ENCODE measurements around the gene CAMTA1. TPM values are rescaled to one million over a fixed set of nuclear protein-coding genes. Genes with fewer than 3 reads are reported as not detected.

Gene CAMTA1
- total and polyA plus RNA-seq, 3 experiments from 2014 or later = 60.2 to 79.0 (median 61.7) TPM

DNA sequence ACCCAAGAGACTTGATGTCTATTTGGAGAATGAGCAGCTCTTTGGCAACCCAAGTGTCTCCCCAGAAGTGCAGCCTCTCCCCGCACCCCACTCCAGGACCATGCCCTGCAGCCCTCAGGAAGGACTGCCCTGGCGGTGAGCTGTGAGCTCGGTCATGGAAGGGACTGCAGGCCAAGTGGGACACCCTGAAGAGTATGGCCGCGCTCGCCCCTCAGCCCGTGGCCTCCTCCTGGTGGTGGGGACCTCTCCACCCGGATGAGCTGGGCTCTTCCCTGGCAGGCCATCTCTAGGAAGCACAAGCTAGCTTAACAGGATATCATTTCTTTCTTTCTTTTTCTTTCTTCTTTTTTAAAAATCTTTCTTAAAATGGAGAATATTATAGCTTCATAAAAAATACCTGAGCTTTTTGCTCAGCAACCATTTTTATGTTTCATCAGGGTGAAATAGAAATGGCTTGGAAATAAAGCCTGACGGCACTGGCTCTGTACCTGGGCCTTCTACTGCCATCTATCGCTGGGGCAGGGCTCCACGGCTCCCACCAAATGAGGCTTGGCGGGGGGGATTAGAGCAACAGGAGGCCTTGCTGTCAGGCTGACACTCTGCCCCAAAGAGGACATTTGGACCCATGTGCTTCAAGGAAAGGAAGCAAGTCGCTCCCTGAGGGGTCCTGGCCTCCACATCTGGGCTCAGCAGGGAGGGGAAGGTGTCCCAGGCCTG, 689.7 kb downstream of the CAMTA1 start:
- Mint-ChIP-seq H3K36me3 (no peaks in the 10 kb centered on the region), H3K9me3 (no peaks in the 10 kb centered on the region), H3K27ac (no peak overlapping the region), H3K27me3 (peaks cover 4 to 5% of the 10 kb centered on the region in 2 donors), H3K4me3 (no peak overlapping the region), H3K4me1 (no peaks in the 10 kb centered on the region)
- H3K4me1 ChIP-seq (ENCODE audit: insufficient read depth, low read length) = no peaks in the 10 kb centered on the region
- no peak for DNase-seq
- ChIA-PET POLR2A (no interaction called here), CTCF (no interaction called here)
- no peaks in the 10 kb centered on the region for H3K9me3 ChIP-seq (ENCODE audit: low read length)
- H3K27me3 ChIP-seq (ENCODE audit: insufficient read depth, low read length, poor library complexity, severe bottlenecking) = no peaks in the 10 kb centered on the region
- H3K4me3 ChIP-seq (ENCODE audit: low read length) = no peak overlapping the region
- no peaks in the 10 kb centered on the region for H3K36me3 ChIP-seq (ENCODE audit: insufficient read depth, low read length)
- no peak overlapping the region for H3K27ac ChIP-seq (ENCODE audit: low read depth, low read length)

DNA sequence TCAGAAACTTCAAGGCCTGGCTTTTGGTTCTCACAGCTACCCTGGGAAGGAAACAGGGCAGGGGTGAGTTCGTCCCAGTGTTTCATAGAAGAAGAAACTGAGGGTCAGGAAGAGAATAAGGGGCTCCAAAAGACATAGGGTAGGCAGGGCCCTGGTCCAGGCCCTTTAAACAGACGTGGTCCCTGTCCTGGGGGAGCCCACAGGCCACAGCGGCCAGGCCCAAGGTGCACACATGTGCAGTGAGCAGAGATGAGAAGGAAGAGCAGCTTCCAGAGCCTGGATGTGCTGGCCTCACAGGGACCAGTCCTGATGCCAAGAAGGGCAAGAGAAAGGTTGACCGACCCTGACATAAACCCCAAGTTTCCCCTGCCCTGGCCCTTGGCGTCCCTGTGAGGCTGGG, 690.4 kb downstream of the CAMTA1 start:
- H3K4me3 ChIP-seq (ENCODE audit: low read length) = no peak overlapping the region
- POLR2A ChIA-PET = no interaction called here

DNA sequence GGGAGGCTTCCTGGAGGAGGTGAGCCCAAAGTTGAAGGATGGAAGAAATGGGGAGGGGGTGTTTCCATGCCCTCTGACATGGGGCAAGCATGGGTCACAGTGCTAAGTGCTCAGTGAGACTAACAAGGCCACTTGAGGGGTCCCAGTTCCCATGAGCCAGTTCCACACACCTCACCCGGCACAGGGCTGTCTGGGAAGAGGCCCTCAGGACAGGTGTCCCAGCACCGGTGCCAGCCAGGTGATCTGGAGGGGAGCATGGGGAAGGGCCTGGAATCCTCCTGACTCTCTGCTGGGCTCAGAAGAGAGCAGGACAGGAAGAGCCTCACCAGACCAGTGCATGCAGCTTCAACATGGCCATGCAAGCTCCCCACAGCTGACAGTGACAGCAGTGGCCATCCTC, 691.1 kb downstream of the CAMTA1 start:
- H3K27ac ChIP-seq (ENCODE audit: low read depth, low read length) = no peak overlapping the region
- Mint-ChIP-seq H3K27ac (no peak overlapping the region), H3K9me3 (no peaks in the 10 kb centered on the region), H3K27me3 (no peaks in the 10 kb centered on the region), H3K36me3 (no peaks in the 10 kb centered on the region), H3K4me3 (no peak overlapping the region), H3K4me1 (no peaks in the 10 kb centered on the region)
- no peaks in the 10 kb centered on the region for H3K9me3 ChIP-seq (ENCODE audit: low read length)
- no peaks in the 10 kb centered on the region for H3K27me3 ChIP-seq (ENCODE audit: insufficient read depth, low read length, poor library complexity, severe bottlenecking)
- H3K36me3 ChIP-seq (ENCODE audit: insufficient read depth, low read length) = no peaks in the 10 kb centered on the region
- CTCF ChIA-PET = no interaction called here
- no peak for DNase-seq
- POLR2A ChIA-PET = no interaction called here
- H3K4me3 ChIP-seq (ENCODE audit: low read length) = no peak overlapping the region
- H3K4me1 ChIP-seq (ENCODE audit: insufficient read depth, low read length) = no peaks in the 10 kb centered on the region

More for the DNA sequence above, 690.4 kb downstream of the CAMTA1 start:
- no peaks in the 10 kb centered on the region for H3K36me3 ChIP-seq (ENCODE audit: insufficient read depth, low read length)
- H3K4me1 Mint-ChIP-seq = no peaks in the 10 kb centered on the region
- peaks cover 0 to 3% of the 10 kb centered on the region in 2 donors for H3K27me3 Mint-ChIP-seq
- H3K4me1 ChIP-seq (ENCODE audit: insufficient read depth, low read length) = no peaks in the 10 kb centered on the region
- CTCF ChIA-PET = no interaction called here
- H3K27ac Mint-ChIP-seq = no peak overlapping the region
- no peak overlapping the region for H3K4me3 Mint-ChIP-seq
- DNase-seq = no peak
- H3K36me3 Mint-ChIP-seq = no peaks in the 10 kb centered on the region
- no peaks in the 10 kb centered on the region for H3K27me3 ChIP-seq (ENCODE audit: insufficient read depth, low read length, poor library complexity, severe bottlenecking)
- H3K9me3 Mint-ChIP-seq = no peaks in the 10 kb centered on the region
- H3K9me3 ChIP-seq (ENCODE audit: low read length) = no peaks in the 10 kb centered on the region
- H3K27ac ChIP-seq (ENCODE audit: low read depth, low read length) = no peak overlapping the region

DNA sequence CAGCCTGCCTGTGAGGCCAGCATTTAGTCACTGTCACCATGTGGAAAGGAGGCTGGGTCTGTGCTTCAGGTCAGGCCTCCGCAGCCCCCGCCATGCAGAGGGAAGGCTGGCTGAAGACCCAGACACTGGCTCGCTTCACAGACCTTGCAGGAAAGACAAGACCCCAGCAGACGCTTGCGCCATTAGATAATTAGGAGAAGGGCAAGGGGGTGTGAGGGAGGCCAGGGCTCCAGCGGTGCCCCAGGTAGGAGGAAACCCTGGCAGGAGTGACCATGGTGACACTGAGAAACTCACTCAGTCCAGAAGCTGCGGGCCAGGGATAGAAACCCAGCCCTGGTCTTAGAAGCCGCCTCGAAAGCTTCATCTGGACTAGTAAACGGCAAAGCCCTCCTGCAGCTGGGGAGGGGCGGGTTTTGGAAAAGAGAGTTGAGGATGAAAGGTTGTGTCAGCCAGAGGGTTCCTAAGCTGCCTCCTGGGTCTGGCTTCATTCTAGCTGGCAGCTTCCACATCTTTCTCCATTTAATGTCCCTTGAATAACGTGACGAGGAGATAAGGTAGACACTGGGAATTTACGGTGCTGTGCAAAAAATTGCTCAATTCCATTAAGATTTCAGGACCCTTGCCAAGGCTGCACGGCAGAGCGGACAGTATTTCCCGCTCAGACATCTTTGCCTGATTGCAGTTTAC, 691.8 kb downstream of the CAMTA1 start:
- DNase-seq = no peak
- CTCF ChIA-PET = no interaction called here

DNA sequence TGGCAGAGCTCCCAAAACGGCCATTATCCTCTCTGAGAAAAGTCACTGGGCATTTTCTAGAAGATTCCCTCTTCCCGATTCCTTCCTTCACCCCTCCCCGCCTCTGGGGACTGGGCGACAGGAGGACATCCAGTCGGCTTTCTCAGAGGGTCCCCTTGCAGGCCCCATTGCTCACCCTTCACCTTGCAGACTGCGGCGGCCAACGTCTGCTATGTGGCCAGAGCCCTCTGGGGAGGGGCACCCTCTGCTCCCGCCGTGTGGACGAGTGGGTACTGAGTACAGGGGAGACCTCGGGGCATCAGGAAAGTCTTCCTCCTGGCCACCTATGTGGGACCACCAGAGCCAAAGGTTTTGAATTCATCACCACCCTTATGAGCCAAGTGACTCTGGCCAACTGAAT, 692.3 kb downstream of the CAMTA1 start:
- Mint-ChIP-seq H3K4me3 (no peak overlapping the region), H3K4me1 (no peaks in the 10 kb centered on the region), H3K27ac (no peak overlapping the region), H3K27me3 (no peaks in the 10 kb centered on the region), H3K9me3 (no peaks in the 10 kb centered on the region), H3K36me3 (no peaks in the 10 kb centered on the region)
- Histone ChIP-seq H3K4me3 (ENCODE audit: low read length) (no peak overlapping the region), H3K27ac (ENCODE audit: low read depth, low read length) (no peak overlapping the region), H3K36me3 (ENCODE audit: insufficient read depth, low read length) (no peaks in the 10 kb centered on the region), H3K27me3 (ENCODE audit: insufficient read depth, low read length, poor library complexity, severe bottlenecking) (no peaks in the 10 kb centered on the region), H3K9me3 (ENCODE audit: low read length) (no peaks in the 10 kb centered on the region), H3K4me1 (ENCODE audit: insufficient read depth, low read length) (no peaks in the 10 kb centered on the region)
- POLR2A ChIA-PET = no interaction called here
- CTCF ChIA-PET = no interaction called here
- DNase-seq = no peak

More for the DNA sequence above, 691.8 kb downstream of the CAMTA1 start:
- Histone ChIP-seq H3K27me3 (ENCODE audit: insufficient read depth, low read length, poor library complexity, severe bottlenecking) (no peaks in the 10 kb centered on the region), H3K9me3 (ENCODE audit: low read length) (no peaks in the 10 kb centered on the region), H3K4me1 (ENCODE audit: insufficient read depth, low read length) (no peaks in the 10 kb centered on the region), H3K27ac (ENCODE audit: low read depth, low read length) (no peak overlapping the region), H3K4me3 (ENCODE audit: low read length) (no peak overlapping the region), H3K36me3 (ENCODE audit: insufficient read depth, low read length) (no peaks in the 10 kb centered on the region)
- Mint-ChIP-seq H3K27ac (no peak overlapping the region), H3K4me1 (no peaks in the 10 kb centered on the region), H3K27me3 (no peaks in the 10 kb centered on the region), H3K36me3 (no peaks in the 10 kb centered on the region), H3K4me3 (no peak overlapping the region), H3K9me3 (no peaks in the 10 kb centered on the region)
- POLR2A ChIA-PET = no interaction called here

DNA sequence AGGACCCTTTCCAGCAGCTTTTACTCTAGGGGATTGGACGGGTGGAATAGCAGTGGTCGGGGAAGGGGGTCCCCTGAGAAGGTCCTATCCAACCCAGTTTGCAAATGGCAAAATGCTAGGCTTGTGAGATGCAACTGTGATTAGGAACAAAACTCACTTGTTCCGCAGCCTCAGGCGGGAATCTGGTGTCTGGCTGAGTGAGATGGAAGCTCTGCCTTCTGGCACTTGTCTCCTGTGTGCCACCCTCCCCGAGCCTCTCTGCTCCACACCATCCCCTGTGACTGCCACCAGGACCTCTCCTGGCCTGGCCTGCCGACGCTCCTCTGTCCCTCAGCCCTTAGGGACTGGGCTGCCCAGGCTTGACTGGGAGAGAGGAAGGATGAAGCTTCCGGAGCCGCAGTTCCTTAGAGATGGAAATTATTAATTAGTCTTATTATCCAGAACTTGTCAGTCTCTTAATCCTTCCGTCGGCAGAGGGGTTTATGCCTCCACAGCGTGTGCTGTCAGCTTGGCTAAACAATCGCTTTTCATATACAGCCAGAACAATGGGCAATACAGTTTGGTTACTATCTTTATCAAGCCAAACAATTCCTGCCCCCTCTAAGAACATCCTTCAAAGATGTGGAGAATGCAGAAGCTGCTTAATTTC, 693.0 kb downstream of the CAMTA1 start:
- ChIA-PET CTCF (no interaction called here), POLR2A (no interaction called here)
- Mint-ChIP-seq H3K4me3 (no peak overlapping the region), H3K36me3 (no peaks in the 10 kb centered on the region), H3K27ac (no peak overlapping the region), H3K27me3 (peaks cover 1 to 5% of the 10 kb centered on the region in 2 donors), H3K9me3 (no peaks in the 10 kb centered on the region), H3K4me1 (no peaks in the 10 kb centered on the region)
- Histone ChIP-seq H3K4me1 (ENCODE audit: insufficient read depth, low read length) (no peaks in the 10 kb centered on the region), H3K4me3 (ENCODE audit: low read length) (no peak overlapping the region), H3K9me3 (ENCODE audit: low read length) (no peaks in the 10 kb centered on the region), H3K36me3 (ENCODE audit: insufficient read depth, low read length) (no peaks in the 10 kb centered on the region), H3K27ac (ENCODE audit: low read depth, low read length) (no peak overlapping the region), H3K27me3 (ENCODE audit: insufficient read depth, low read length, poor library complexity, severe bottlenecking) (no peaks in the 10 kb centered on the region)
- no peak for DNase-seq

DNA sequence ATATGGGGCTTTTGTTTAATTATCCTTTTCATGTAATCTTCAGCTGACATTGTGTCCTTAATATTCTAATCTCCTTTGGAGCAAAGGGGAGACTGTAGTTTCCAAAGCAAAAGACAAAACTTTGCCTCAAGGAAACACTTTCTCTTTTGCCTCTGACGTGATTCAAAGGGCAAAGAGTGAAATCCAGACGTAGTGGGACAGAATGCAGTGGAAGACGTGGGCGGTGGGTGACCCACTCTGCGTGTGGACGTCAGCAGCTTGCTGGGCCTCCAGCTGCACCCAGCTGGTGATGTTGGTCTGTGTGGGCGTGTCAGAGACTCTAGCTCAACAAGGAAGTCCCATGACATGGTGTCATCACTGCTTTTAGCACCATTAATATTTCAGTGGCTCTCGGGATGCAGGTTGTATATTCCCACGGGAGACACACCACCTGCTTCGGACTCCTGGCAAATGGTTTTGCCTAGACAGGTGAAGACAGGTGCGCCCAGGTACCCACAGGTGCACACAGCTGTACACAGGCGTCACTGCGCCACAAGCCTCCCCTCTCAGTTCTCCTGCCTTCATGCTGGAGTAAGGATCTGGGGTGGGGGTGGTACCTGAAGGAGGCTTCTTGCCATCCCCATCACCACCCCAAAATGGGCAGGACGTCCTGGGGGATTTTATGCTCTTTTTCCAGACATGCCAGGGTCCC, 693.7 kb downstream of the CAMTA1 start:
- no peaks in the 10 kb centered on the region for H3K27me3 ChIP-seq (ENCODE audit: insufficient read depth, low read length, poor library complexity, severe bottlenecking)
- H3K4me3 ChIP-seq (ENCODE audit: low read length) = no peak overlapping the region
- no peak overlapping the region for H3K27ac Mint-ChIP-seq
- H3K4me1 Mint-ChIP-seq = no peaks in the 10 kb centered on the region
- H3K36me3 ChIP-seq (ENCODE audit: insufficient read depth, low read length) = no peaks in the 10 kb centered on the region
- no peak overlapping the region for H3K27ac ChIP-seq (ENCODE audit: low read depth, low read length)
- no peak for DNase-seq
- H3K4me3 Mint-ChIP-seq = no peak overlapping the region
- no peaks in the 10 kb centered on the region for H3K9me3 Mint-ChIP-seq
- no peaks in the 10 kb centered on the region for H3K4me1 ChIP-seq (ENCODE audit: insufficient read depth, low read length)
- ChIA-PET CTCF (no interaction called here), POLR2A (no interaction called here)
- no peaks in the 10 kb centered on the region for H3K9me3 ChIP-seq (ENCODE audit: low read length)
- no peaks in the 10 kb centered on the region for H3K36me3 Mint-ChIP-seq
- peaks cover 1 to 5% of the 10 kb centered on the region in 2 donors for H3K27me3 Mint-ChIP-seq

DNA sequence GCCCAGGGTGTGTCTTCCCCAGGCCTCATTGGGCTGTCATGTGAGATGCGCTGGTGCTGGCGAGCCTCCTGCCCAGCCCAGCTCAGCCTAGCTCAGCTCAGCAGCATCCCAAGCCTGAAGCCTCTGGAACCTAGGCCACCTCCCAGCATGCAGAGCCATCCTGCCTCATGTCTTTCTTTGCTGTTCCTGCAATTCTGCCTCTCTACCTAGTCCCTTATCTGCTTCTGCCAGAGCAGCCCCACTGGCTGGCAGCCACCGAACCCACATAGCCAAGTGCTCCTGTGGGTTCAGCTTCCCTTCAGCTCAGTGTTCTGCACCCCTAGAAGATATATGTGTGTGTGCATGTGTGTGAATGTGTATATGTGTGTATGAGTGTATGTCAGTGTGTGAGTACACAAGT, 694.3 kb downstream of the CAMTA1 start:
- POLR2A ChIA-PET = no interaction called here
- no peaks in the 10 kb centered on the region for H3K9me3 Mint-ChIP-seq
- CTCF ChIA-PET = no interaction called here

More for the DNA sequence above, 694.3 kb downstream of the CAMTA1 start:
- Mint-ChIP-seq H3K4me3 (no peak overlapping the region), H3K27me3 (peaks cover 3 to 5% of the 10 kb centered on the region in 2 donors), H3K36me3 (no peaks in the 10 kb centered on the region), H3K4me1 (no peaks in the 10 kb centered on the region), H3K27ac (no peak overlapping the region)
- DNase-seq = no peak
- Histone ChIP-seq H3K4me1 (ENCODE audit: insufficient read depth, low read length) (no peaks in the 10 kb centered on the region), H3K36me3 (ENCODE audit: insufficient read depth, low read length) (no peaks in the 10 kb centered on the region), H3K27ac (ENCODE audit: low read depth, low read length) (no peak overlapping the region), H3K9me3 (ENCODE audit: low read length) (no peaks in the 10 kb centered on the region), H3K4me3 (ENCODE audit: low read length) (no peak overlapping the region), H3K27me3 (ENCODE audit: insufficient read depth, low read length, poor library complexity, severe bottlenecking) (no peaks in the 10 kb centered on the region)

All from CD8-positive, alpha-beta memory T cell (primary cell).